Vagina (tissue), 2 donors: ENCODE results near the gene FAM8A1. TPM values are rescaled to one million over a fixed set of nuclear protein-coding genes. Genes with fewer than 3 reads are reported as not detected.
"Not testable (repeated sequence)": the region's sequence is repeated elsewhere in the genome, so short reads cannot be mapped to it uniquely, and the experiment has no call there.

Experiments
- DNase-seq, 2 donors: peaks; one replicate each; pipeline ENCODE4 v3.0.0-alpha.2; 2017; ENCODE audit errors: extremely low spot score in 2 of 2
- H3K27ac ChIP-seq: fragments of 200-600 bp; sonication (generic); one replicate; pipeline ENCODE4 v1.5.1; 2019
- H3K27me3 ChIP-seq: fragments of 200-600 bp; sonication (generic); one replicate; pipeline ENCODE4 v1.5.1; 2019
- H3K36me3 ChIP-seq, 2 donors: fragments of 200-600 bp; sonication (generic); one replicate each; pipeline ENCODE4 v1.5.1; 2017 to 2019
- H3K4me1 ChIP-seq: fragments of 200-600 bp; sonication (generic); one replicate; pipeline ENCODE4 v1.5.1; 2019
- H3K4me3 ChIP-seq, 2 donors: fragments of 200-600 bp; sonication (generic); 1 replicate in 1 of 2; 2 replicates in 1 of 2; pipeline ENCODE4 v1.5.1; 2016 to 2019
- H3K9me3 ChIP-seq: fragments of 200-600 bp; sonication (generic); one replicate; pipeline ENCODE4 v1.5.1; 2019
- CTCF ChIP-seq, 3 experiments: fragments of 450-650 bp in 2 of 3; fragments of 200-600 bp in 1 of 3; sonication (generic) in 1 of 3; IDR thresholded peaks; one replicate each; pipeline ENCODE4 v1.5.1; 2017 to 2019; ENCODE audit warnings: antibody characterized with exemption in 3 of 3, mild to moderate bottlenecking in 2 of 3, moderate library complexity in 2 of 3
- POLR2A ChIP-seq, 2 donors: fragments of 450-650 bp; IDR thresholded peaks; one replicate each; pipeline ENCODE4 v1.6.1; 2017; ENCODE audit warnings: antibody characterized with exemption in 2 of 2, mild to moderate bottlenecking in 2 of 2, moderate library complexity in 2 of 2
- POLR2AphosphoS5 ChIP-seq, 2 donors: sonication (generic); formaldehyde crosslinking; IDR thresholded peaks; one replicate each; pipeline ENCODE4 v1.9.0; 2017; ENCODE audit warnings: antibody characterized with exemption in 2 of 2, mild to moderate bottlenecking in 2 of 2, low read depth in 1 of 2; ENCODE audit not compliant: insufficient read depth in 1 of 2
- intact Hi-C: fragments of 100-400 bp; cut with DNase I; formaldehyde crosslinking; loops from one replicate; pipeline ENCODE4 v1.15.1; 2023
- total RNA-seq: library from RNA; depleted of rRNA; stranded (reverse); fragments of >200 nt; gene quantifications from one replicate; pipeline ENCODE4 v1.2.3, GENCODE V29; 2016

The FAM8A1 gene
- total RNA-seq, 1 donor from 2014 or later = 28.7 TPM

GRCh38 chr6:17565399-17565798 lies 34.7 kb upstream of the FAM8A1 start:
- H3K4me3 ChIP-seq = no peak overlapping the region
- no peaks in the 10 kb centered on the region for H3K27me3 ChIP-seq
- intact Hi-C loops = no loop called here
- no peaks in the 10 kb centered on the region for H3K9me3 ChIP-seq
- H3K4me1 ChIP-seq = no peaks in the 10 kb centered on the region
- no peak overlapping the region for H3K27ac ChIP-seq
- H3K36me3 ChIP-seq = no peaks in the 10 kb centered on the region
- no peak for DNase-seq
- TF ChIP-seq POLR2A (IDR thresholded peaks at IDR 0.05) = no peak
- TF ChIP-seq CTCF (IDR thresholded peaks at IDR 0.05) = no peak
- no peak for TF ChIP-seq POLR2AphosphoS5 (IDR thresholded peaks at IDR 0.05; ENCODE audit: insufficient read depth in 1 of 2, low read depth in 1 of 2)

GRCh38 chr6:17574866-17575560 lies 25.1 kb upstream of the FAM8A1 start:
- Histone ChIP-seq H3K4me1 (no peaks in the 10 kb centered on the region), H3K36me3 (no peaks in the 10 kb centered on the region), H3K4me3 (no peak overlapping the region), H3K27me3 (no peaks in the 10 kb centered on the region), H3K9me3 (no peaks in the 10 kb centered on the region), H3K27ac (no peak overlapping the region)
- TF ChIP-seq POLR2A (IDR thresholded peaks at IDR 0.05) = no peak
- TF ChIP-seq POLR2AphosphoS5 (IDR thresholded peaks at IDR 0.05; ENCODE audit: insufficient read depth in 1 of 2, low read depth in 1 of 2) = peak in 1 of 2 donors; percentile 36
- DNase-seq = no peak
- intact Hi-C loops = no loop called here

- no peak overlapping the region for H3K27ac ChIP-seq
- H3K36me3 ChIP-seq = no peaks in the 10 kb centered on the region
- no peak overlapping the region for H3K4me3 ChIP-seq
- DNase-seq = no peak
- intact Hi-C loops = no loop called here
- TF ChIP-seq POLR2AphosphoS5 (IDR thresholded peaks at IDR 0.05; ENCODE audit: insufficient read depth in 1 of 2, low read depth in 1 of 2) = no peak
- no peak for TF ChIP-seq POLR2A (IDR thresholded peaks at IDR 0.05)
- TF ChIP-seq CTCF (IDR thresholded peaks at IDR 0.05) = no peak
- no peaks in the 10 kb centered on the region for H3K27me3 ChIP-seq
- no peaks in the 10 kb centered on the region for H3K4me1 ChIP-seq
- no peaks in the 10 kb centered on the region for H3K9me3 ChIP-seq
Observed at GRCh38 chr6:17577059-17577458, 23.0 kb upstream of the FAM8A1 start.

- Histone ChIP-seq H3K4me1 (peaks cover 6% of the 10 kb centered on the region), H3K27me3 (no peaks in the 10 kb centered on the region), H3K36me3 (no peaks in the 10 kb centered on the region), H3K4me3 (peak overlapping the region; percentile 50 to 63), H3K27ac (peak overlapping the region; percentile 71), H3K9me3 (no peaks in the 10 kb centered on the region)
- TF ChIP-seq POLR2AphosphoS5 (IDR thresholded peaks at IDR 0.05; ENCODE audit: insufficient read depth in 1 of 2, low read depth in 1 of 2) = no peak
- no peak for TF ChIP-seq POLR2A (IDR thresholded peaks at IDR 0.05)
- TF ChIP-seq CTCF (IDR thresholded peaks at IDR 0.05) = no peak
- DNase-seq = no peak
- intact Hi-C loops = loop anchor here (5.0 to 10.0 kb wide), 3 partner anchors 106 to 423 kb away; partner anchors contain the start of gene RBM24
Observed at GRCh38 chr6:17580518-17581048, 19.5 kb upstream of the FAM8A1 start.

- not testable (repeated sequence) for H3K27me3 ChIP-seq, H3K27ac ChIP-seq, H3K36me3 ChIP-seq, H3K9me3 ChIP-seq, DNase-seq, H3K4me1 ChIP-seq
- peak overlapping the region in 1 of 2 donors; percentile 63 for H3K4me3 ChIP-seq
- intact Hi-C loops = loop anchor here (5.0 to 10.0 kb wide), 3 partner anchors 106 to 424 kb away; partner anchors contain the start of gene RBM24
Observed at GRCh38 chr6:17581282-17581681, 18.8 kb upstream of the FAM8A1 start.

GRCh38 chr6:17583811-17584210 lies 16.3 kb upstream of the FAM8A1 start:
- intact Hi-C loops = loop anchor here (5.0 to 10.0 kb wide), 3 partner anchors 109 to 427 kb away; partner anchors contain the start of gene RBM24
- no peaks in the 10 kb centered on the region for H3K9me3 ChIP-seq
- H3K4me3 ChIP-seq = no peak overlapping the region
- H3K27ac ChIP-seq = peak overlapping the region; percentile 57
- H3K36me3 ChIP-seq = no peaks in the 10 kb centered on the region
- DNase-seq = no peak
- H3K4me1 ChIP-seq = peaks cover 6% of the 10 kb centered on the region
- no peak for TF ChIP-seq POLR2AphosphoS5 (IDR thresholded peaks at IDR 0.05; ENCODE audit: insufficient read depth in 1 of 2, low read depth in 1 of 2)
- TF ChIP-seq CTCF (IDR thresholded peaks at IDR 0.05) = no peak
- no peak for TF ChIP-seq POLR2A (IDR thresholded peaks at IDR 0.05)
- H3K27me3 ChIP-seq = no peaks in the 10 kb centered on the region
